Amniotic epithelial cell (primary cell): Measurements from ENCODE around the gene VAMP5.
"Not testable (repeated sequence)": the region's sequence is repeated elsewhere in the genome, so short reads cannot be mapped to it uniquely, and the experiment has no call there.

Experiments
- DNase-seq: peaks from one replicate; pipeline ENCODE4 v3.0.0-alpha.2; 2010; ENCODE audit warnings: low read depth

The VAMP5 gene

DNA sequence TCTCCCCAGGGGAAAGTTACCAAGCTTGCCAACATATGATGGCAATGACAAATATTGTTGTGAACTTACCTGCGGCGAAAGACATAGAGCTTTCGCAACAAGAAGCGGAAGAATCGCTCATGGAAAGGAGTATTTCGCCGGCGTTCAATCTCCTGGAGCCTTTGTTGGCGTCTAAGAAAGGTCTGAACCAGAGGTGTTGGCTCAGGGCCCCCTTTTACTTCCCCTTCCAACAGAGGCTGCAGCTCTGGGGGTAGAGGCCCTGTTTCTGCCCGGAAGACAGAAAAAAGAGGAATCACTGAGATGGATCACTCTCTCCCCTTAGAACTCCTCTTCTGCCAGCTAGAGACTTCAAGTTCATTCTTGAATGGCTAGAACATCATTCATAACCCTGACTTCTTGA, 33.7 kb upstream of the VAMP5 start:
- DNase-seq = no peak

DNA sequence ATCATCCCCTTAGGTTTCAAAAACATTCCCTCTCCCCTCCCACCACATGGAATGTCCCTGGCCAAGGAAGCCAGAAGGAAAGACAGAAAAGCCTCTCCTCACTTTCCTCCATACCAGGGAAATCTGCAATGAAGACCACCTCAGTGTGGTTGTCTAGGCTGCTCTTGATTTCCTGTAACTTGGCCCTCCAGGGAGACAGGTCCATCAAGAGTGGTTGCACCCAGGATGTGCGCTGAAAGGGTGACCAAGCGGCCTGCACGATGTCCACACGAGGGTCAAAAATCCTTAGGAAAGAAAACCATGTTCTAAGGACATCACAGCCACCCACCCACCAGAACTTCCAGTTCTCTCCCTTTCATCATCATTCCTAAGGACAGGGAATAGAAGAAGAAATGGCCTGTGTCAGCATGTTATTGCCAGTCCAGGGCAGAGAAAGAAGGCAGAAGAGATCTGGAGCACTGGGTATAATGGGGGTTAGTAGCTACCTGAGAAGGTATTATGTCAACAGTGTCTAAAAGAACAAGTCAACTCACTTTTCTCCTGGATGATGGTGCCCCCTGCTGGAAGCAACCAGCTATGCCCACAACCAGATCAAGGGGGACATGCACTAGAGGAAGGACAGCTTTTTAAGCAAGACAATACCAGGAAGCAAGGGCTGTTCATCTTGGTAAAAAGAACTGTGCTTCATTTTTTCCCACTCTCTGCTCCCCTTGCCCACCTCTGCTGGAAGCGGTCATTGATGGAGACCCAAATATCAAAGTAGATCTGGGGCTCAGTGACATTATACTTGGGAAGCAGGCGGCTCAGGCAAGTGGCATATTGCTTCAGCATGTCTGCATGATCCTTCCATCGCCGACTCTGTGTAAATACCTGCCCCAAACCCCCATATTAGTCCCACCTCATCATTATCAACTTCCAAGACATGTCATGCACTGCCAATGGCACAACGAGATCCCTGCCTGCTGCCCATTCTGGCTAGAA, 32.2 kb upstream of the VAMP5 start:
- peak; percentile 68 for DNase-seq

DNA sequence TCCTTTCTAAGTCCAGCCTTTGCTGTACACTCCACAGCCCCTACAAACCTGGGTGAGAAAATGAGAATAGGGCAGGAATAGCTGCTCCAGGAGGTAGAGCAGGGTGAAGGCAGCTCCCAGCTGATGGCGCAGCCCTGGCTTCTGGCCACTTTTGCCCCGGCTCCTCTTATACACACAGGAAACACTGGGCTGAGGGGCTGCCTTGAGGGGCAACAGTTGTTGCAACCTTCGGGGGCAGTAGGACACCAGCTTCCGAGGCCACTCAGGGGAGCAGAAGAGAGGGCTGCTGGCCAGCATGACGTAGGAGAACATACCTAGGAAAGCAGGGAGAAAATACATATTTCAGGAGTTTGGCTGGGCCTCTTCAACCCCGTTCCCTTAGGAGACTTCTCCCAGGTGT, 31.0 kb upstream of the VAMP5 start:
- no peak for DNase-seq

DNA sequence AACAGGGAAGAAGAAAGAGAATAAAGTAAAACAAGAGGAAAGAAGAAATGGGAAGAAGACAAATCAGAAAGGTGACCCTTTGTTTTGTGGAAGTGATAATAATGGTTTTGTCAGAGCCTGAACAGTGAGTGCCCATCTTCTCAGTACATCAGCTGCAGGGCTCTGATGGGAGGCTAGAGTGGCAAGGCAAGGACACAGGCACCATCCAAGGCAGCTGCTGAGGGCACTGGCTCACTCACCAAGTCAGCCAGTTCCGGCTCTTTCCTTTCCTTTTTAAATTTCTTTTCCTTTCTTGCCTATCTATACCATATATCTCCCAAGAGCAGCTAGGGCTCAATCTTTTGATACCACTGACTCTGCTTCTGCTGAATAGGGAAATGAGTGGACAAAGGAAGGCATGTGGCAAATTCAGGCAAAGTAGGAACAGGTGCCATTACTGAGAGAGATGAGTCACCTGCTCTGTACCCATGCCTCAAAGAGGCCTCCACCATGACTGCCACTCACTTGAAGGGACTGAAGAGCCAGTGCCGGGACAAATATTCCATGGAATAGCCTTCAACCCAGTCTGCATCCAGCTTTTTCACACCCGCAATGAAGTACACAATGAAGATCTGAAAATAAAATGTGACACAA, 29.1 kb upstream of the VAMP5 start:
- no peak for DNase-seq

DNA sequence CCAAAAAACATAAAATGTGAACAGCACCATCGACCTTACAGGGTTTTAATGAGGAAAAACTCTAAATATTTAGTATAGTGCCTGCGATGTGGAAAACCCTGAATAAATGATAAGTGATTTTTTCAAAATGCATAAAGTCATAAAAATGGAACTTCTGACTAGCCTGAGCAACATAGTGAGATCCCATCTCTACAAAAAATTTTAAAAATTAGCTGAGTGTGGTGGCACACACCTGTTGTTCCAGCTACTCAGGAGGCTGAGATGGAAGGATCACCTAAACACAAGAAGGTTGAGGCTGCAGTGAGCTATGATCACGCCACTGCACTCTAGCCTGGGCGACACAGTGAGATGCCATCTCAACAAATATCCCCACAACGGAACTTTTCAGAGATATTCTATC, 27.1 kb upstream of the VAMP5 start:
- DNase-seq = no peak

DNA sequence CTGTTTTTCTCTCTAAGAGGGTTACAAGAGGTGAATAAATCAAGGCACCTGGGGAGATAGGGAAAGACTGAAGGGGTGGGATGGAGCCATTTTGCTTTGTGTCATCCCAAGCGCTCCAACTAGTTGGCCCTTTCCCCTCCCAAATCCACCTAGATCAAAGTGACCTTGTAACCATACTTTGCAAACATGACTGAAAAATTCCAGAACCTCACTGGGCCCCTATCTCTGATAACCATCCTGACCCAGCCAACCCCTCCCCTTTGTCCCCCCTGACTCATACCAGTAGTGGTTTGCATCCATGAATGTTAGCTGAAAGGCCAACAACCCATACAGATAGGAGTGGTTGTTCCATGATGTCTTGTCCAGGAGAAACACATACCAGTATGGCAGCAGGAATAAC, 26.1 kb upstream of the VAMP5 start:
- no peak for DNase-seq

DNA sequence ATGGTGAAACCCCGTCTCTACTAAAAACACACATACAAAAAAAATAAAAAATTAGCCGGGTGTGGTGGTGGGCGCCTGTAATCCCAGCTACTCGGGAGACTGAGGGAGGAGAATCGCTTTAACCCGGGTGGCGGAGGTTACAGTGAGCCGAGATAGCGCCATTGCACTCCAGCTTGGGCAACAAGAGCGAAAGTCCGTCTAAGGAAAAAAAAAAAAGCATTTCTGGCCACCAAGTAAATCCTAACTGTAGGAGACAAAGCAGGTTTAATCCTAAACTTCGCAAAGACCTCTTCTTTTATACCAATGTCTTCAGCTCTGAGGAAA, 23.9 kb upstream of the VAMP5 start:
- DNase-seq = not testable (repeated sequence)

DNA sequence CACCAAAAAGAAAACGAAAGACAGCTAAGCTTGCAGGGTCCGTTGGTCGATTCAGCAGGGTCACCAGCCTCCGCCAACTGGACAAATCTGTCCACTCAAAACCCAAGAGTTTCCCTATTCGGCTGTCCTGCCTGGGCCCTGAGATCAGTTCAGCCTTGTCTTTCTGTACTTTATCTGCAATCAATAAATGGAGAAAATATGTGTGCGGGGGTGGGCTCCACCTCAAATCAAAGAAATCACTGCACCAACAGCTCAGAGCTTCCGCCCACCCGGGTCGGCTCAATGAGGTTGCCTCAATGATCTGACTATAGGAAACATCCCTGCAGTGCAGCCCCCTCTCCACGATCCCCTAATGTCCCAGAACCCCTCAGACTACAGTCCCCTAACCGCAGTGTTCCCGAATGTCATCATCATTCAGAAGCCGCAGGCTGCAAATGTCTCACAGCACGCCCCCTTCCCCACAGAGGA, 23.4 kb upstream of the VAMP5 start:
- no peak for DNase-seq

DNA sequence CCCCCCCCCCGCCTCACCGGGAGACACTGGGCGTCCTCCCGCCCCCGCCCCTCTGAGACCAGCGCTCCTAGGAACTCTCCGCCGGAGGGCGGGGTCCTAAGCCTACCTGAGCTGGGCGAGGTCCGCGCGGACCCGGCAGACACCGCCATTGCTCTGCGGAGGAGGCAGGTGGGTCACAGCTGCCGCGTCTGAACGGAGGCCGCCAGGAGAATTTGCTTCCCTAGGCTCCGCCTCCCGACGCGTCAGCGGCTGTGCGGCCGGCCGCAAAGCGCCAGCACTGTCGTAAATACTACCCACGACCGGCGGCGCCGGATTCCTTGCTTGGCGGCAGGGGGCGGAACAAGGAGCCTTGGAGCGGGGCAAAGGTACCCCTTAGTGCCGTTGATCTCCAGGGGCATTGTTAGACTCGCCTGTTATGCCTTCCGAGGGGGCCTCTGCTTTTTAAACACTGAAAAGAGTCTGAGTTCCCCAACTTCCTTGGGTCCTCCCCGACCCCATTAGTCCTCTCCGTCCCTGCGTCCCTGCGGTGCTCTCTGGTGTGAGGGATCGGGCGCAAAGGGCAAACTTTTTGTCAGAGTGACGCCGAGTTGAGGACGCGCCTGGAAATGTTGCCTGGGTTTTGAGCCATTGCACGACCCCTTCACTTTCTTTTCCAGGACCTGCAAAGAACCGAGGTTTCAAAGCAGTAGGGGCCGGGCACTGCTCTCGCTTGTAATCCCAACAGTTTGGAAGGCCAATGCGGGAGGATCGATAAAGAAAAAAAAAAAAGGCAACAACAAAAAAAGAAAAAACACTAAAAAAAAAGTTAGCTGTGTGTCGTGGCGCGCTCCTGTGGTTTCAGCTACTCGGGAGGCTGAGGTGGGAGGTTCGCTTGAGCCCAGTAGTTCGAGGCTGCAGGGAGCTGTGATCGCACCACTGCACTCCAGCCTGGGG, 22.7 kb upstream of the VAMP5 start, which contains the start of gene GGCX:
Gene GGCX, minus strand, starts transcription at position 214 of the 933 bp plus-strand sequence. Its CDS starts 65 bp downstream, at position 149.
- peak; percentile 89 for DNase-seq

DNA sequence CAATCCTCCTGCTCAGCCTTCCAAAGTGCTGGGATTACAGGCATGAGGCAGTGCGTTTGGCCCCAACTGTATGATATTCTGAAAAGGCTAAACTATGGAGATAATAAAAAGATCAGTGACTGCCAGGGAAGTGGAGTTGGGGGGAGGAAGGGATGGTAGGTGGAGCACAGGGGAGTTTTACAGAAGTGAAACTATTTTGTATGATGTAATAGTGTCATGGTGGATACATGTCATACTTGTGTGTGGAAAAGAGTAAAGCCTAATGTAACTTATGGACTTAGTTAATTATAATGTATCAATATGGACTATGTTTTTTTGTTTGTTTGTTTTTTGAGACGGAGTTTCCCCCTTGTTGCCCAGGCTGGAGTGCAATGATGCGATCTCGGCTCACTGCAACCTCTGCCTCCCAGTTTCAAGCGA, 20.1 kb upstream of the VAMP5 start:
- DNase-seq = no peak

DNA sequence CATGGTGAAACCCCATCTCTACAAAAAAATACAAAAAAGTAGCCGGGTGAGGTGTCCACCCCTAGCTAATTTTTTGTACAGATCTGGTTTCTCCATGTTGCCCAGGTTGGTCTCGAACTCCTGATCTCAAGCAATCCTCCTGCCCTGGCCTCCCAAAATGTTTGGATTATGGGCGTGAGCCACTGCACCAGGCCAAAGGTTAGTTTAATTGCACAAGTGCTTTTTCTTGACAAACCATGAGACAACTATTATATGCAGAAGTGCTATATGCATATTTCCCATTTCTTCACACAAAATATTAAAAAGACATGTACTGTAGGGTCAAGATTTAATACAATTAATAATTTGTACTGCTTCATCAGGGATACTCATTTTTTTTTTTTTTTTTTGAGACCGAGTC, 18.0 kb upstream of the VAMP5 start:
- DNase-seq = no peak

DNA sequence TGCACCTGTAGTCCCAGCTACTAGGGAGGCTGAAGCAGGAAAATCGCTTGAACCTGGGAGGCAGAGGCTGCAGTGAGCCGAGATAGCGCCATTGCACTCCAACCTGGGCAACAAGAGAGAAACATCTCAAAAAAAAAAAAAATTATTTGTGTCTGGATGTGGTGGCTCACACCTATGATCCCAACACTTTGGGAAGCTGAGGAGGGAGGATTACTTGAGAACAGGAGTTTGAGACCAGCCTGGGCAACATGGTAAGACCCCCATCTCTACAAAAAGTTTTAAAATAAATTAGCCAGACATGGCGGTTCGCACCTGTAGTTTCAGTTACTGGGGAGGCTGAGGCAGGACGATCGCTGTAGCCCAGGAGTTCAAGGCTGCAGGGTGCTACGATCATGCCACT, 8.5 kb upstream of the VAMP5 start:
- no peak for DNase-seq

DNA sequence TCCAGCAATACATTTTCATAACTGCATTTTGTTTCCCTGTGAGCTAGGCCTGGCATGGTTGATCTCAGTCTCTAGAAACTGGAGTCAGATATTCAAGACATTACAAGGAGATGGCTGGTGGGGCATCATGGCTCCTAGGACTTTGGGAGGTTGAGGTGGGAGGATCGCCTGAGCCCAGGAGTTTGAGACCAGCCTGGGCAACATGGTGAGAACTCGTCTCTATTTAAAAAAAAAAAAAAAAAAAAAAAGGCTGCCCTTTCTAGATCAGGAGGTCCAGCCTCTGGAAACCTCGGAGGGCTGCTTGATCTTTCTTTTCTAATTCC, 7.2 kb upstream of the VAMP5 start:
- DNase-seq = no peak

DNA sequence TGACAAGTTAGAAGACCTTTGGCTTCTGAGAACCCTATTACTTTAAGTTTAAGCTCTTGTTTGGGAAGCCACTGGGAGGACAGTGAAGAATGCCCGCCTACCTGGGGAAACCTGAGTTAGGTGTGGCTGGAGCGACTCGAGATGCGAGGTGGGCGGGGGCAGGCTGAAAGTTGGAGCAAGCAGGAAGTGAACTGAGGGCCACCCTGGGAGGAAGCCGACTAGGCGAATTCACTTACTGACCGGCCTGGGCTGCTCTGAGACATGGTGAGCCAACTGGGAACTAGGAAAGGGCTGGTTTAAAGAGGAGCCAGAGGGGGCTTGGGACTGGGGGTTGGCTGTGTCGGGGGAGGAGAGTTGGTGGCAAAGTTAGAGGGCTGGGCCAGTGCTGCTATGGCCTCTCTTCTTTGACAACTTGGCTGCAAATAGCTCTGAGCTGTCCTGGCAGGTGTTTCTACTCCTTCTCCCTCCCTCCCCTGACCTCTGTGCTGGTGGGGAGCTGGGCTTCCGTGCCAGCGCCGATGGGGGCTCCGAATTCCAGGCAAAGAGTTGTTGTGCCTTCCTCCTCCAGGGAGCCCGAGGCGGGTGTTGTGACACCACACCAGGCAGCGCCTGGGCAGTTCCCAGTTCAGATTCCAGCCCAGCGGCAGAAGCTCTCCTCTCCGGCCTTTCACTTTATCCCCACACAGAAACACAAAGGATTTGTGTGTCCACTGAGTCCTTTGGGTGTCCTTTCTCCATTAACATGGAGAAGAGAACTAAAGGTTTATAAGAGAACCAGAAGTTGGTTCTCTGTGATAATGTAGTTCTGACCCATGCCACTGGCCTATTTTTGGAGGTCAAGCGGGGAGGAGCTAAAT, 6.6 kb upstream of the VAMP5 start, which contains the start of gene VAMP8:
Gene VAMP8, plus strand, starts transcription at position 201 of the 857 bp plus-strand sequence. Its CDS starts 61 bp downstream, at position 262.
- DNase-seq = peak; percentile 43

DNA sequence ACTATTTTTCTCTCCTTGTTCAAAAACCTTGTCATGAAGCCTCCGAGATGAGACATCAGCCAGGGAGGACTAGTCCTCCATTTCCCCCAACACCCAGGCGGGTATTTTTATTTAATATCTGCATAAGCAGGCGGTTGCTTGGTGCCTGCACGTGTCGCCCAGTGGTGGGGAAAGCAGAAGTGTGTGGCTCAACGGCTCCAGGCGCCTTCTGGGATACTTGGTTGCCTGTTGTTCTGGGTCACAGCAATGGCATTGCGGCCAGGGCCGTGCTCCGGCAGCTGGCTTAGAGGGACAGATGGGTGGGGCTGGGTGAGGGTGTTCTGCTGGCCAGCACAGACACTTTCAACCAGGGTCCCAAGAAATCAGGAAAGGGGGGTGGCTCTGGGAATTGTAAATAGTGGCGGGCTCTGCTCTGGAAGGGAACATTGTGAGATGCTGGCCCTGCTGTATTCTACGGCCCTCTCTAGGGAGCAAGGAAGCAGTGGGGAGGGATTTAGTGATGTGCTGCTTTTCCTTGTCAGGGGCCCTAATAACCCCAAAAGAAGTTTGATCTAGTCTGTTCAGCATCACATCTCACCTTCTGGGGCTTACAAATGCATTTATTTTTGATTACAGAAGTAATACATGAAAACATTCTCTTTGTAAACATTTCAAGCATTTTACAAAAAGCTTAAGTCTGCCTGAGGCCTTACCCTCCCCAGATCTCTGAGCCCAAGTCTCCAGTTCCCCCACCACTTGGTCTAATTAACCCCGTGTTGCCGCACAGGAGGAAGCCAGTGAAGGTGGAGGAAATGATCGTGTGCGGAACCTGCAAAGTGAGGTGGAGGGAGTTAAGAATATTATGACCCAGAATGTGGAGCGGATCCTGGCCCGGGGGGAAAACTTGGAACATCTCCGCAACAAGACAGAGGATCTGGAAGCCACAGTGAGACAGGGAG, 5.7 kb upstream of the VAMP5 start:
- no peak for DNase-seq

DNA sequence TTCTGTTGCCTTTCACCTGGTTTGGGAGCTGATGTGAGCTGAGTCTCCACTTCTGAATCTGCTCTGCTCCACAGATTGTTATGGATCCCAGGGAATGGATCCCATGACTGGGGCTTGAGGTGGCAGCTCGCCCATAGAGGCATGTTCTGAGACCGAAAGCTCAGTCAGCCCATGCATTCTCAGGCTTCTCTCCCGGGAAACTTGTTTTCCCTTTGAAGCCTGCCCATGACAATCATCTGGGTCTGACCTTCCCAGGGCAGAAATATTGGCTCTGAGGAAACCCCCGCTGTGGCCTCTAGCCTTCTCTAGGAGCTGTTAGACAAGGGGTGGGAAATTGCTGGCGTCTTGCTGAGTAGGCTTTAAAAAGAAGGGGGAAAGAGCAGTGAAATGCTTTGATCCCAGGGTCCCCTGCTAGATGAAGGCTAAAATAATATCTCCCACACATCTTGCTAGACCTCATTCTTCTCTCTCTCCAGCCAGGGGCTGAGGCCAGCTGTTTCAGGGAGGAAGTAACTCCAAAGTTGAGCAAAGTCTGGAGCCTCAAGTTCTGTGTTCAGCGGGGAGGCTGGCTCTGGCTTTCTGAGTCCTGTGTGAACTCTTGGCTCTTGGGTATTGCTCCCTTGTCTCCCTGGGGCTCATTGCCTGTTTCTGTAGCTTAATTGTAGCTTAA, 4.8 kb upstream of the VAMP5 start:
- no peak for DNase-seq

DNA sequence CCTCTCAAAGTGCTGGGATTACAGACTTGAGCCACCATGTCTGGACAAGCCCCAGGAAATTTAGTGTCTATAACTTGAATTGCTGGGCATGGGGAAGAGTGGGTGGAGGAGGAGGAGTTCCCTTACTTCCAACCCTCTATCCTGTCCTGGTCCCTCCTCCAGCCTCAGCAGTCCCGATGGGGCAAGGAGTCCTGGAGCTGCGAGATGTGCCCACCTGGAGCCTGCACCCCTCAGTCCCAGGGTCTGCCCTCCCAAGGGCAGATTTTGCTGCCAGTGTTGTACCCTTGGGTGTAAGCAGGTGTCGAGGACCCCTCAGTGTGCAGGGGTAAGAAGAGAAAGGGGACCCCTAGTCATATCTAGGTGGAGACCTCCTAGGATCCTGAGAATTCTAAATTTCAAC, 4.0 kb upstream of the VAMP5 start:
- no peak for DNase-seq

DNA sequence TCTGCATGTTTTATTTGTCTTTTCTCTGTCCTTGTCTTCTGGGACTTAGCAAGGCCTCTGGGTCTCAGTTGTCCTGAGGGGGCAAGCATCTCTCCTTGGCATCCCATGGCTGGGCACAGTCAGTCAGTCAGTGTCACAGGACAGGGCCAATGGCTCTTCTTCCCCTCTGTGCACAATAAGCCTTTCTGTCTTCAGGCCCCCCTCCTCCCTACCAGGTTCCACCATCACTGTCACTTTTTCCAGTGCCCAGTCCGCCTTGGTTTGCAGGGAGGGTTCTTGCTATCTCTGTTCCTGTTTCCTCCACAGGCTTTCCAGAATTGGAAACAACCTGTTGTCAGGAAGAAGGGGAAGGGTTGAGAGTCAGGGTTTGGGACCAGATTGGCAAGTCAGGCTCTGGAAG, 1.7 kb upstream of the VAMP5 start:
- no peak for DNase-seq

DNA sequence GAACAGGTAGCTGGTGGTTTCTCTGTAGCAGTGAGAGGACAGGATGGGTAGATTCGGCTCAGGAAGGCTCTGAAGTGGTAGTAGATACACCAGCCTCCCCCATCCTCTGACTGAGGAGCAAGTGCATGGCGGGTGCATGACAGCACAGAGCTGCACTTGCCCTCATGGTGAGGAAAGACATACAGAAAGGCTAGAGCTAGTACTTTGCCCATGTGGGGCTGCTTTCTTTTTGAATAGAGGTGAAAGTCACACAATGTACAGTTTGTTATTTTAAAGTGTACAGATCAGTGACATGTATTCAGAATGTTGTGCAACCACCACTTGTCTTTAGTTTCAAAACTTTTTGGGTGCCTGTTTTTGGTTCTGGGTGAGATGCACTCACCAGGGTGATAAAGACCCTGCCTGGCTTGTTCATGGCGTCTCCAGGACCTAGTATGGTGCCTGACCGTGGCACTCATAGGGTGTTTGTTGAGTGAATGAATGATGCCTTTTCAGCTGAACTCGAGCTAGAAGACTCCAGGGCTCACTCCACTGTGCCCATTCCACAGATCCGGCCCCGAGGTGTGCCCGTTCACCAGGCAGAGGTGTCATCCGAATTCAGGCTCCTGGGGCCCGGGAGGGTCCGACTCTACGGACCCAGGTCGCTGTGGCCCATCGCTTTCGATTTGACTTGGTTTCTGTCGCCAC, 421 bp upstream of the VAMP5 start:
- no peak for DNase-seq
